NT2/D1 (cell line): ENCODE measurements around the gene CALB2.

ENCODE experiments used
- SUZ12 ChIP-seq: IDR thresholded peaks from 2 replicates; pipeline ENCODE4 v1.6.1; 2011; ENCODE audit not compliant: insufficient read length, insufficient read depth; ENCODE audit errors: extremely low read depth
- ZNF274 ChIP-seq: IDR thresholded peaks from 2 replicates; pipeline ENCODE4 v1.6.1; 2011; ENCODE audit warnings: mild to moderate bottlenecking, low read depth, low read length

- TF ChIP-seq SUZ12 (no peak), ZNF274 (no peak)
Observed at GRCh38 chr16:71421911-71422310, 63.4 kb downstream of the CALB2 start.
